NCI-H460 (cell line): Measurements from ENCODE around the gene ABCA3. TPM values are rescaled to one million over a fixed set of nuclear protein-coding genes. Genes with fewer than 3 reads are reported as not detected.
"Not testable (repeated sequence)": the region's sequence is repeated elsewhere in the genome, so short reads cannot be mapped to it uniquely, and the experiment has no call there.

Experiments
- DNase-seq: peaks from one replicate; pipeline ENCODE4 v3.0.0-alpha.2; 2016; ENCODE audit warnings: low read depth; ENCODE audit errors: extremely low read depth
- total RNA-seq: library from RNA; depleted of rRNA; stranded (reverse); fragments of >200 nt; shearing (Covaris generic); gene quantifications from 2 replicates; pipeline ENCODE4 v1.2.3, GENCODE V29; 2014

ABCA3 gene
- total RNA-seq, 1 experiment from 2014 or later: 12.2 TPM

GRCh38 chr16:2282866-2283555 is 57.5 kb downstream of the ABCA3 start:
- DNase-seq: no peak

- DNase-seq: no peak
These were observed 58.3 kb downstream of the ABCA3 start for GRCh38 chr16:2282262-2282661.

DNA sequence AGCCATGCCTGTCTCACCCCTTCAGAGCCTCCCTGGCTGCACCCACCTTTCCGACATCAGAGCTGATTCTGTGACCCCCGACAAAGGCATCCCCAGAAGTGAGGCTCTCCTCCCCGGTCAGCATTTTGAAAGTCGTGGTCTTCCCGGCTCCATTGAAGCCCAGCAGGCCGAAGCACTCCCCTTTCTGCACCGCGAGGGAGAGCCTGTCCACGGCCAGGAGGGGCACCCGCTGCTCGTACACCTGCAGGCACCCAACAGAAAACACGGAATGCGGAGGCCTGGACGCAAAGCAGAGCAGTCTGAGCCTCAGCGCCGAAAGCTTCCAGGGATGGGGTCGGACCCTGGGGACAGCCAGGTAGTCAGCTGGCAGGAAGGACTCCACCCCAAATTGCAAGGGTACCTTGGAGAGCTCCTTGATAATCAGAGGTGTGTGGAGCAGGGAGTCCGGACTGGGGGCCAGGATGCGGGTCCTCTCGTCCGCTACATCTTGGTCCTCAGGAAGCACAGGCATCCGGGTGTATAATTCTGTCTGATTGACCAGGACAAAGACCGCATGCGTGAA is 59.5 kb downstream of the ABCA3 start:
- DNase-seq: no peak

- DNase-seq: no peak
These were observed 60.1 kb downstream of the ABCA3 start for GRCh38 chr16:2280461-2280860.

GRCh38 chr16:2278956-2279800 is 61.4 kb downstream of the ABCA3 start:
- no peak for DNase-seq

- DNase-seq: no peak
These were observed 62.3 kb downstream of the ABCA3 start for GRCh38 chr16:2278272-2278608.

DNA sequence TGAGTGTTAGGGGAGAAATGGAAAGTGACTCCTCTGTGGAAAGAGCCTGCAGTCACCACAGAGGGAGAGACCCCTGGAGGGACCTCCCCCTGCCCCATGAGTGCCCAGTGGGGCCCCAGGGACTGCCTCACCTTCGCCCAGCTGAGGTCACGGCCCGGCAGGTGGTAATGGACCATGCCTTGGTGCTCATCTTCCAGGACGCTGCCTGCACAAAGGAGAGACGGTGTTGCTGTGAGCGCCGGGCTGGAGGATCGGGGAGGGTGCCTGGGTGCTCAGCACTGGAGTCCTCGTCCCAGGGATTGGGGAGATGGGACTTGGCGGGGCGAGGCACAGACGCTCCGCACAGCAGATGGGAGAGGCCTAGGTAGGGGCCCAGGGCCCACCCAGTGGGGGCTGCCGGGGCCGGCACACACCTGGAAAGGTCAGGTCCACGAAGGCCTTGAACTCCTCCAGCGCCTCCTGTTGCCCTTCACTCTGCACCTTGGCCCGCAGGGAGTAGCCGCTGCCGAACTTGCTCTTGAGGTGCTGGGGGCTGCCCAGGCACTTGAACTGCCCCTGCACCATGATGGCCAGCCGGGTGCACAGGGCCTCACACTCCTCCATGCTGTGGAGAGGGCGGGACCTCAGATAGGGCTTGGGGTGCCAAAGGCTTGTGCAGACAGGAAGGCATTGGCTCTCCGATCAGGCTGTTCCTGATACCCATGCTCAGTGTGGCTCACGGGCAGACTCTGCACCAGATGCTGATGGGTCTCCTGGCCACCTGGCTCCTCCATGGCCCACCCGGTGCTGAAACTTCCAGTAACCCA is 62.9 kb downstream of the ABCA3 start:
- DNase-seq: no peak

DNA sequence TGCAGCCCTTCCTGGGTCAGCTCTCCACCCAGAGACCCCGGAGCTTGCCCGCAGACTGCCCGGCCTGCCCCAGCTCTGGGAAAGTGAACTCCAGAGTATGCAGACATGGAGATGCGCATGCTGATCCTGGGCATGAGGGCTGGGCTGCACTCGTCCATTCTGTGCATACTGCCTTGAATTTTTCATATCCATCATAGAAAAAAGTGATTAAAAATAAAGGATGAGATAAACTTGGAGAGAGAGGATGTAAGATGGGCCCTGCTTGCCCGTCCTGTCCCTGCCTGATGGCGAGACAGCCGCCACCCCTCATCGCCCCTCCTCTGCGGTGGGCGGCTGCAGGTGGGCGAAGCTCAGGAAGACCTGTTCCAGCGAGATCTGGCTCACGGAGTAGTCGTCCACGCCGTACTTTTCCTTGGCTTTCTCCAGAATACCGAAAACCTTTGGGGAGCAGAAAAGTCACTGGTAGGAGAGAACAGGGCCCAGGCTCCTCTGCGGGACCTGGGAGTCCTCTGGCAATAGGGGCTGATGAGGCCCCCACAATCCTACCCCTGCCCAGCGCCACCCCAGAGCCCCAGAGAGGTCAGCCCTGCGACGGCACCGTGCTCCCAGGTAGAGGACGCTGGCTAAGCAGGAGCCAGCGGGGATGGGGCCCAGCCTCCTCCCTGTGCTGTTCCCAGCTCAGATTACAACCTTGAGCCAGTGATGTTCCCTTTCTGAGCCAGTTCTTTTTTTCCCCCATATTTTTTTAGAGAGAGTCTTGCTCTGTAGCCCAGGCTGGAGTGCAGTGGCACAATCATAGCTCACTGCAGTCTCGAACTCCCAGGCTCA is 63.9 kb downstream of the ABCA3 start:
- no peak for DNase-seq

DNA sequence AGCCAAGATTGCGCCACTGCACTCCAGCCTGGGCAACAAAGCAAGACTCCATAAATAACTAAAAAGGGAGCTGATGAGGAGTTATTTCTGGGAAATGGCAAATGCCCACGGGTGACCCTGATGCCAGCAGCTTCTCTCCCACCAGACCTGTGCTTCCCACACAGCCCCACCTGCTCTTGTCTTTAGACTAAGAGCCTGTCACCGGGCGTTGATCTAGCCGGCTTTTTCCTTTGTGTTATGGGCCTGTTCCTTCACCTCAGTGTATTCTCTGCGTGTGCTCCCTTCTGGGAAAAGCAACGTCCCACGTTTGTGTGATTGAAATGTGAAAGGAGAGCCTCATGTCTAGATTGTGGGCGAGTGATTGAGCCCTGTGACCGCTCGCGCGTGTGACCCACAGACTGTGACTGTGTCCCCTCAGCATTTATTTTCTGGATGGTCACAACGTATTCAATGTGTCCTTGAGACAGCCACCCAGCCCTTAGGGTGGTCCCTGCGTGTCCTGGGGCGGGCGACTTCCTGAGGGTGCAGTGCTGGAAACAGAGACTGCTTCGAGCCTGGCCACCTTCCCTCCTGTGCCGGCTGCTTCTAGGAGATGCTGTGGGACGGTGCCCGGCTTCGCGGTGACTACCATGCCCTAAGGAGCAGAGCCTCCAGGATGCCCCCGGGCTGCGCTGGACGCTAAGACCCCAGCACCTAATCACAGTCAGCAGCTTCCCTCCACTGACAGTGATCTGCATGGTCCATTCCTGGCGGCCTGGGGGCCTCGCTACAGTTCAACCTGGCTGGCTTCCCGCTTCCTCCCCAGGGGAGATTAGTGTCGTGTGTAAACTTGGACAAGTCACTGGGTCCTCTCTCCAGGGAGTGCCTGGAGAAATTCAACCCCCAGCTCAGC is 64.8 kb downstream of the ABCA3 start:
- no peak for DNase-seq

- no peak for DNase-seq
These were observed 66.6 kb downstream of the ABCA3 start for GRCh38 chr16:2273931-2274330.

GRCh38 chr16:2273484-2273883 is 67.0 kb downstream of the ABCA3 start:
- no peak for DNase-seq

- no peak for DNase-seq
These were observed 68.6 kb downstream of the ABCA3 start for GRCh38 chr16:2271848-2272461.

DNA sequence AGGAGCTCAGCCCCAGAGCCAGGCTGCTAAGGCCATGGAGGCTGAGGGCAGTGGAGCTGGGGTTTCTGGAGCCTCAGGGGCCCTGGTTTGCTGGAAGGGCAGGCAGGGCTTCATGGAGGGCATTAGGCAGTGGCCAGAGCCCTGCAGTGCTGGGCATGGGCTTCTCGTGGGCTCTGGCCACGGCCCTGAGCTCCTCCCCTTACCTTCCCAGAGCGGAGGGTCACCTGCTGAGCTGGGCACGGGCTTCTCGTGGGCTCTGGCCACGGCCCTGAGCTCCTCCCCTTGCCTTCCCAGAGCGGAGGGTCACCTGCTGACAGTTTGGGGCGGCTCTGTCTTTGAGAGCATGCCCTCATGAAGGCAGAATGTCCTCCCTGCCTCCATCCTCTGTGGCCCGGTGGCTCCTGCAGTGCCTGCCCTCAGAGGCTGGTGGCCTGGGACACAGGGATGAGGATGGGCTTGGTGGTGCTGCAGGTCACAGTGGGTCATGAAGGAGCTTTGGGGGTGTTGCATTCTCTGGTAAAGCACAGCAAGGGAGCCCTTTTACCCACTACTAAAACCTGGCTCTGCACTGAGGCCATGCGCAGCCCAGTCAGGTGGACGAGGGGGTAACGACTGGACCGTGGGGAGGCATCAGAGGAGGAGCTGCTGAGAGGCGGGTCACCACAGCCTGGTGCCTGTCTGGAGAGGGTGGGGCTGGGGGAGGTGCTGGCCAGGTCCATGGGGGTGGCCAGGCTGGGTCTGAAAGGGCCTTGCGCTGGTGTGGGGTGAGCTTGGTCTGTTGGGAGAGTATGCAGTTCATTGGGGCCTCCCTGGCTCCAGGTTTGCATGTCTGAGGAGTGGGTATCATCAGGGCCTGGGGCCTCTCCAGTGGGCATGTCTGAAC is 69.7 kb downstream of the ABCA3 start:
- DNase-seq: no peak

GRCh38 chr16:2270070-2270462 is 70.5 kb downstream of the ABCA3 start:
- DNase-seq: no peak

GRCh38 chr16:2267913-2268666 is 72.4 kb downstream of the ABCA3 start, which contains the start of gene RNPS1:
TSS of gene RNPS1 (minus strand) at chr16:2268126. CDS start at chr16:2264643, 3,483 bp downstream.
- peak; percentile 90 for DNase-seq

- DNase-seq: not testable (repeated sequence)
These were observed 73.0 kb downstream of the ABCA3 start for GRCh38 chr16:2267505-2267912.

GRCh38 chr16:2266887-2267286 is 73.6 kb downstream of the ABCA3 start:
- DNase-seq: not testable (repeated sequence)
